ENCODE measurements around the gene BCL2L1. TPM values are rescaled to one million over a fixed set of nuclear protein-coding genes. Genes with fewer than 3 reads are reported as not detected.

The BCL2L1 gene
- 47.7 and 89.9 TPM in 2 replicates for total RNA-seq

DNA sequence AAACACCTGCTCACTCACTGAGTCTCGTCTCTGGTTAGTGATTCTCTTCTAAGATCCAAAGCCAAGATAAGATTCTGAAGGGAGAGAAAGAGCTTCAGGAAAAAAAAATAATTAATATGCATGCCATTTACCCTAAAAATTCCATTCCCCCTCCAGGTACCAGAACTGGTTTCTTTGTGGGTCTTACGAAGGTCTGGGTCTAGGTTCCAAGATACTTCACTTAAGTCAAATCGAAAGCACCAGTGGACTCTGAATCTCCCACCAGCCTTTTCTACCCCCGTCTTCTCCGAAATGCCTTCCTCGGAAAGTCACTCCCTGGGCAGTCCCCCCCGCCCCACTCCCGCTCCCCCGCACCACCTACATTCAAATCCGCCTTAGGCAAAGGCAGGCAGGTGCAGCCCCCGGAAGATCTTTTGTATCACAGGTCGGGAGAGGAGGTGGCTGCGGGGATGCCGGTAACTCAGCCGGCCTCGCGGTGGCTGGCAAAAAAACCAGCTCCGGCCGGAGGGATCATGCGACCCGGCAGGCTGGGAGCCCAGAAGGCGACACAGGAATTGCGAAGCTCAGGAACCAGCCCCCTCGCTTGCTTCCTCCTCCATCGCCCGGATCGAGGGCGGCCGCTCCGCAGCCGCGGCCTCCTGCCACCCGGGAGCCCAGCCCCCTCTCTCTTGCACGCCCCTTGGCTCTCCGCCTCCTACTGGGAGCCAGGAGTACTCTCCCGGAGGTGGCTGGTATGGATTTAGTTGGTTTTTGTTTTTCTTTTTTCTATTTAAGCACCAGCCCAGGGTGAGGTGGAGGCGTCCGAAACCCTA lies at the start of gene BCL2L1:
BCL2L1 (minus strand) TSS at position 612 of the 812 bp plus-strand sequence. CDS start 650 bp downstream, outside the sequence.

DNA sequence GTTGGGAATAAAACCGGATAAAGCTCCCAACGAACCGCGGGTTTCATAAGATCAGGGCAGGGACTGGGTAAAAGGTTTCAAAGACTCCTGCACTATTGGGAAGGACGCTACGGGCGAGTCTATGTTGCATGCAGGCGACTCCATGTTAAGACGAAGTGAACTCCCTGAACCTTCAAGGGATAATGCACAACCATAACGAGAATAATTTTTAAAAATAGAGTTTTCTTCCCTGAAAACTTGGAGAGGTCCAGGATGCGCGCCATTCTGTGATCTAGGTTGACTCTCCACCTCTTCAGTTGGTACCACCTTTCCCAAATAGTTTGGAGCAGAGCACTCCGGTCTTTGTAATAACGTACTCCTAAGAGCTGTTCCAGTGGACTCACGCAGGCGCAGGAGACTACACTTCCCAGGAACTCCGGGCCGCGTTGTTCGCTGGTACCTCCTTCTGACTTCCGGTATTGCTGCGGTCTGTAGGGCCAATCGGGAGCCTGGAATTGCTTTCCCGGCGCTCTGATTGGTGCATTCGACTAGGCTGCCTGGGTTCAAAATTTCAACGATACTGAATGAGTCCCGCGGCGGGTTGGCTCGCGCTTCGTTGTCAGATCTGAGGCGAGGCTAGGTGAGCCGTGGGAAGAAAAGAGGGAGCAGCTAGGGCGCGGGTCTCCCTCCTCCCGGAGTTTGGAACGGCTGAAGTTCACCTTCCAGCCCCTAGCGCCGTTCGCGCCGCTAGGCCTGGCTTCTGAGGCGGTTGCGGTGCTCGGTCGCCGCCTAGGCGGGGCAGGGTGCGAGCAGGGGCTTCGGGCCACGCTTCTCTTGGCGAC lies 16.3 kb upstream of the BCL2L1 start, which contains the start of gene TPX2:
TPX2 (plus strand) TSS at position 562 of the 821 bp plus-strand sequence. CDS start 18,187 bp downstream, outside the sequence.

DNA sequence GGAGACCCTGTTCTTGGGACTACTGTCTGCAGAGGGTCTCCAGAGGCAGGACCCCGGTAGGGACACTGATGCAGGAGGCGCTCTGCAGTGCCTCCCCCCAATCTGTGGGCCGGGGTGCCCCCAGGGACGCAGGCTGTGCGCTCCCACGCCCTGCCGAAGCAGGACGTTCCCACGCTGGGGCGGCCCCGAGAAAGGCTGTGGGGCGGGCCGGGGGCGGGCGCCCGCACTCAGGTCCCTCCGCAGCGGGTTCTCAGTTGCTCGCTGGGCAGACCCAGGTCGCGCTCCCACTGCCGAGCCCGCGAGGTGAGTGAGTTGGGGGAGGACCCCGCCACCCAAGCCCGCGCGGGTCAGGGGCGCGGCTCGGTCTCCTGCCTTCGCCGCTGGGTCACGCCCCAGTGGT lies 85.0 kb downstream of the BCL2L1 start, which contains the start of gene COX4I2:
COX4I2 (plus strand) TSS at position 253 of the 400 bp plus-strand sequence. CDS start 1,106 bp downstream, outside the sequence.

Other genes with a start within 250 kb of the BCL2L1 start
- not detected in 2 replicates for gene DEFB124, start 247.7 kb downstream of the BCL2L1 start, total RNA-seq
- gene REM1, start 247.6 kb downstream of the BCL2L1 start, total RNA-seq: not detected in 2 replicates
- 105 and 109 TPM in 2 replicates for gene HM13, start 208.4 kb downstream of the BCL2L1 start, total RNA-seq
- 238 and 993 TPM in 2 replicates for gene ID1, start 117.6 kb downstream of the BCL2L1 start, total RNA-seq
- not detected in 2 replicates for gene COX4I2, start 85.0 kb downstream of the BCL2L1 start, total RNA-seq
- 35.1 and 61.2 TPM in 2 replicates for gene TPX2, start 16.4 kb upstream of the BCL2L1 start, total RNA-seq
- gene MYLK2, start 96.5 kb upstream of the BCL2L1 start, total RNA-seq: 0.26 and 0.72 TPM in 2 replicates
- 1.7 TPM in 1 of 2 replicates, not detected in the other for gene FOXS1, start 122.7 kb upstream of the BCL2L1 start, total RNA-seq
- gene DUSP15, start 147.7 kb upstream of the BCL2L1 start, total RNA-seq: 0.13 TPM in 1 of 2 replicates, not detected in the other
- not detected in 2 replicates for gene TTLL9, start 147.8 kb upstream of the BCL2L1 start, total RNA-seq
- gene PDRG1, start 229.2 kb upstream of the BCL2L1 start, total RNA-seq: 6.6 and 13.5 TPM in 2 replicates
- not detected in 2 replicates for gene XKR7, start 245.3 kb upstream of the BCL2L1 start, total RNA-seq